Neutrophil (primary cell): ENCODE measurements around the gene MTCL1.

Source experiments
- H3K27ac ChIP-seq: fragments of 200-600 bp; sonication (generic); 2 replicates; pipeline ENCODE4 v1.5.1; 2016; ENCODE audit warnings: mild to moderate bottlenecking, moderate library complexity
- H3K27me3 ChIP-seq: fragments of 200-600 bp; sonication (generic); 2 replicates; pipeline ENCODE4 v1.6.0; 2016; ENCODE audit warnings: mild to moderate bottlenecking
- H3K36me3 ChIP-seq: fragments of 200-600 bp; sonication (generic); 2 replicates; pipeline ENCODE4 v1.5.1; 2017
- H3K4me1 ChIP-seq, 2 experiments: fragments of 200-600 bp in 1 of 2; sonication (generic) in 1 of 2; 1 replicate in 1 of 2; 2 replicates in 1 of 2; pipeline versions ENCODE4 v1.5.1 to v1.6.1; 2013 to 2016; ENCODE audit warnings: low read depth in 1 of 2, low read length in 1 of 2, mild to moderate bottlenecking in 1 of 2, moderate library complexity in 1 of 2; ENCODE audit not compliant: control insufficient read depth in 1 of 2, insufficient read depth in 1 of 2
- H3K4me3 ChIP-seq, 2 experiments: fragments of 200-600 bp in 1 of 2; sonication (generic) in 1 of 2; 1 replicate in 1 of 2; 2 replicates in 1 of 2; pipeline ENCODE4 v1.5.1; 2013 to 2016; ENCODE audit warnings: low read depth in 1 of 2, low read length in 1 of 2, mild to moderate bottlenecking in 1 of 2, moderate library complexity in 1 of 2
- H3K9me3 ChIP-seq: fragments of 200-600 bp; sonication (generic); 2 replicates; pipeline ENCODE4 v1.5.1; 2016
- CTCF ChIP-seq: fragments of 200-600 bp; sonication (generic); IDR thresholded peaks from 2 replicates; pipeline ENCODE4 v1.5.1; 2016; ENCODE audit warnings: antibody characterized with exemption

The MTCL1 gene

GRCh38 chr18:8726963-8727705 is 21.8 kb downstream of the MTCL1 start:
- Histone ChIP-seq H3K36me3 (no peaks in the 10 kb centered on the region), H3K4me1 (no peaks in the 10 kb centered on the region), H3K4me3 (no peak overlapping the region), H3K27me3 (peaks cover 7% of the 10 kb centered on the region), H3K27ac (no peak overlapping the region), H3K9me3 (no peaks in the 10 kb centered on the region)
- TF ChIP-seq CTCF: no peak

- TF ChIP-seq CTCF: no peak
- no peaks in the 10 kb centered on the region for H3K4me1 ChIP-seq
- H3K36me3 ChIP-seq: no peaks in the 10 kb centered on the region
- no peak overlapping the region for H3K4me3 ChIP-seq
- no peaks in the 10 kb centered on the region for H3K9me3 ChIP-seq
- H3K27ac ChIP-seq: no peak overlapping the region
- peaks cover 7% of the 10 kb centered on the region for H3K27me3 ChIP-seq
Measured at GRCh38 chr18:8730080-8730827, 24.9 kb downstream of the MTCL1 start.

- Histone ChIP-seq H3K9me3 (no peaks in the 10 kb centered on the region), H3K27ac (no peak overlapping the region), H3K4me1 (no peaks in the 10 kb centered on the region), H3K27me3 (peaks cover 7% of the 10 kb centered on the region), H3K36me3 (no peaks in the 10 kb centered on the region), H3K4me3 (no peak overlapping the region)
- no peak for TF ChIP-seq CTCF
Measured at GRCh38 chr18:8732442-8733360, 27.3 kb downstream of the MTCL1 start.

- TF ChIP-seq CTCF: no peak
- Histone ChIP-seq H3K27ac (no peak overlapping the region), H3K27me3 (peaks cover 7% of the 10 kb centered on the region), H3K36me3 (no peaks in the 10 kb centered on the region), H3K4me3 (no peak overlapping the region), H3K4me1 (no peaks in the 10 kb centered on the region), H3K9me3 (no peaks in the 10 kb centered on the region)
Measured at GRCh38 chr18:8734496-8734895, 29.1 kb downstream of the MTCL1 start.

GRCh38 chr18:8735274-8735673 is 29.9 kb downstream of the MTCL1 start:
- H3K27ac ChIP-seq: no peak overlapping the region
- no peak overlapping the region for H3K4me3 ChIP-seq
- no peaks in the 10 kb centered on the region for H3K9me3 ChIP-seq
- H3K4me1 ChIP-seq: no peaks in the 10 kb centered on the region
- no peak for TF ChIP-seq CTCF
- no peaks in the 10 kb centered on the region for H3K36me3 ChIP-seq
- peaks cover 4% of the 10 kb centered on the region for H3K27me3 ChIP-seq
